Islet precursor cell (in vitro differentiated cells): ENCODE measurements around the gene ADAM10.
A peak's percentile ranks its signal among the peaks of the same experiment; 100 is the strongest.
"Not testable (repeated sequence)": the region's sequence is repeated elsewhere in the genome, so short reads cannot be mapped to it uniquely, and the experiment has no call there.

Experiments
- DNase-seq: peaks from one replicate; pipeline ENCODE4 v3.0.0-alpha.2; 2018

Gene ADAM10, protein sequence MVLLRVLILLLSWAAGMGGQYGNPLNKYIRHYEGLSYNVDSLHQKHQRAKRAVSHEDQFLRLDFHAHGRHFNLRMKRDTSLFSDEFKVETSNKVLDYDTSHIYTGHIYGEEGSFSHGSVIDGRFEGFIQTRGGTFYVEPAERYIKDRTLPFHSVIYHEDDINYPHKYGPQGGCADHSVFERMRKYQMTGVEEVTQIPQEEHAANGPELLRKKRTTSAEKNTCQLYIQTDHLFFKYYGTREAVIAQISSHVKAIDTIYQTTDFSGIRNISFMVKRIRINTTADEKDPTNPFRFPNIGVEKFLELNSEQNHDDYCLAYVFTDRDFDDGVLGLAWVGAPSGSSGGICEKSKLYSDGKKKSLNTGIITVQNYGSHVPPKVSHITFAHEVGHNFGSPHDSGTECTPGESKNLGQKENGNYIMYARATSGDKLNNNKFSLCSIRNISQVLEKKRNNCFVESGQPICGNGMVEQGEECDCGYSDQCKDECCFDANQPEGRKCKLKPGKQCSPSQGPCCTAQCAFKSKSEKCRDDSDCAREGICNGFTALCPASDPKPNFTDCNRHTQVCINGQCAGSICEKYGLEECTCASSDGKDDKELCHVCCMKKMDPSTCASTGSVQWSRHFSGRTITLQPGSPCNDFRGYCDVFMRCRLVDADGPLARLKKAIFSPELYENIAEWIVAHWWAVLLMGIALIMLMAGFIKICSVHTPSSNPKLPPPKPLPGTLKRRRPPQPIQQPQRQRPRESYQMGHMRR

DNA sequence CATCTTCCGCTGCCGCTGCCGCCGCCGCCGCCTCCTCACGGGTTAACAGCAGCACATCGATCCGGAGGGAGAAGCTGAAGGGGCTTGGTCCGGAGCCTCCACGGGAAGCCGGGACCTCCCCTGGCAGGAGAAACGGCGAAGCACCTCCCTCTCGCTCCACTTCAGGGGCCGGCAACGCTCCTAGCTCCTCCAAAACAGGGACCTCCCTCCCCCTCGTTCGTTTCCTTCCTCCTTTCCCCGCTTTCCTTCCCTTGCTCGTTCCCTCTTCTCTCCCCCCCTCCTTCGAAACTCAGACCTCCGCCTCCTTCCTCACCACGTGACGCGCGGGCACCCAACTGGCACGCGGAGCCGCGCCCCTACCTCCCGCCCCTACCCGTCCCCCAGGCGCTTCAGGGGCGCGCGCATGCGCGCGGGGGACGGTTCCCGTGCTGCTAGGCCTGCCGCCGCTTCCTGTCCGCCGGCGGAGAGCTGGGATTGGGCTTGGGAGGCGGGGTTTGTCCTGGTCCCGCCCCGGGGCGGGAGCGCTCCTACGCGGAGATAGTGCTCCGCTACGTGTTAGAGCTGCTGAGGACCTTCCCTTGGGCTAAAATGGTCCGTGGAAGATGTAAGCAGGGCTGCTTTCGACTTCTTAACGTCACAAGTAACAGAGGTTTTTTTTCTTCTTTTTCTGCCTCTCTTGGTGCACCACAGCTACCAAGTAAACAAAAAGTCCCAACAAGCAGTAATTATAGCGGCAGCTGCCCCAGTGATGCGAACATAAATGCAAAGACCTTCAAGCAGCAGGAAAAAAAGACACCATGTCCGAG lies at the start of gene ADAM10:
TSS of gene ADAM10 (minus strand) at position 176 of the 806 bp plus-strand sequence. CDS start at position 3, 173 bp downstream.
- peak; percentile 100 for DNase-seq

DNA sequence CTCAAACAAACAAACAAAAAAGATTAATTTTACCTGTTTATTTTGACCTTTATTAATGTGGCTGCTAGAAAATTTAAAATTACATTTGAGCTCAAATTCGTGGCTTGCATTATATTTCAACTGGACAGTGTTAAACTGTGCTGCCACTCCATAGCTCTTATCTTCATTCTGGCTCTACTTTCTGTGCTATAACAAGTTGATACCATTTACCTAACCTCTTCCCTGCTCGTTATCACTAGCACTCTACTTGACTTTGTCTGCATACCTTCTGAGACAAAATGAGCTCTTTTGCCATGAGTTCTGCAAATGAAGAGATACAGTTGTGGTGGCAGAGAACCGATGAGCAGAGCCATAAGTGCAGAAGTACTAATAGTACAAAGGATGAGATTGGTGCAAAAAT lies 48.0 kb upstream of the ADAM10 start:
- DNase-seq = no peak

DNA sequence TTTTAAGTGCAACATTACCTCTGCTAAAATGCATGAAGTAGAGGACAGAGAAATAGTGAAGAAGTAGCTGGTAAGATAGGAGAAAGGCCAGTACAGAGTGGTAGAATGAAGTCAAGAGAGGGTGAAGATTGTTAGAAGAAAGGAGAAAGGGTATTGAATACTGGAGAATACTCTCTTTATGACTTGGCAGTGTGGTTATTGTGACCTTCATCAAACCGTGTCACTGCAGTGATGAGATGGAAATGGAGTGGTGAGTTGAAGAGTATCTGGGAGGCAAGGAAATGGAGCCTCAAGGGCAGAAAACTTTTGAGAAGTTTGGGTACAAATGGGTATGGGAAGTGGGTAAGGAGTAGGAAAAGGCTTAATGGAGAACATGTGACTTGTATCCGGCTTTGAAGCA lies 46.3 kb upstream of the ADAM10 start:
- DNase-seq = no peak

DNA sequence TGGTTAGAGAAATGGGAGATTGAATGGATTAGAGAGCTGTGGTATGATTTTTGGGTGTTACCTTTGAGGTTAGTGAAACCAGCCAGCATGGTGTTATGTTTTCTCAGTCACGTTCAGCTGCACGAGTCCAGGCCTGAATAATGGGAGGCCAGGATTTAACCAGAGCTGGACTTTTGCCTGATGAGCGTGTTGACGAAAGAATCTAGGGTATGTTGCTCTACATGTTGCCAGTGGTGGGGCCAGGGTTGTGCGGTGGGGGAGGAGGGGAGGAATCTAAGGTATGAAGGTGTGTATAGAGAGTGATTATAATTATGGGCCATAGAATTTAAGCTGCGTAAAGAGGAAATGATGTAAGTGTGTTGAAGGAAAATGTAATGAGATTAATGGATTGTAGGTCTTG lies 44.4 kb upstream of the ADAM10 start:
- DNase-seq = peak; percentile 90

DNA sequence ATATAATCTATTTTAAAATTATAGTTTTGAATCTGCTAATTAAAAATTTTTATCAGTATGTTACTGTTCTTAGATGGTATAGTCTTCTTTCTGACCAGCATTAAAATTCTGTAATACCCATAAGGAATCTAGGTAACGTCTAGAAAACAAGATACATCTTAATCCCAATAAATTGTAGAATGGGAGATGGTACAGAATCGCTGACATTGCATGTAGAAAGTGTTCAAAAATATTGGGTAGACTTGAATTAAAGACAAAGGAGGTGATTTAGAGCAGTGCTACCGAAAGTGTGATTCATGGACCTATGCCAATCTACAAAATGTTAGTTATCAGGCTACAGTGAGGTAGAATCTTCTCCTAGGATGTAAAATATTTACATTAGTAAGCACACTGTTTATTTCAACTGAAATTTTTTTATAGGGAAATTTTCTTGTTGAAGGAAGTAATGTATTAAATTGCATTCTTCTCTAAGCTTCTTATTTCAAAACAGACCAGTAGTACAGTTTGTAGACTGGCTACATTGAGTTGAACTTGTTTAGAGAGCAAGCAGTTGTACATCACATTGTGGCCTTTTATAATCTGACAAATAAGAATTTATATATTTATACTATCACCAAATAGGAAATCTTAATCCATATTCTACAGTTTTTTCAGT lies 38.7 kb upstream of the ADAM10 start:
- DNase-seq = no peak

DNA sequence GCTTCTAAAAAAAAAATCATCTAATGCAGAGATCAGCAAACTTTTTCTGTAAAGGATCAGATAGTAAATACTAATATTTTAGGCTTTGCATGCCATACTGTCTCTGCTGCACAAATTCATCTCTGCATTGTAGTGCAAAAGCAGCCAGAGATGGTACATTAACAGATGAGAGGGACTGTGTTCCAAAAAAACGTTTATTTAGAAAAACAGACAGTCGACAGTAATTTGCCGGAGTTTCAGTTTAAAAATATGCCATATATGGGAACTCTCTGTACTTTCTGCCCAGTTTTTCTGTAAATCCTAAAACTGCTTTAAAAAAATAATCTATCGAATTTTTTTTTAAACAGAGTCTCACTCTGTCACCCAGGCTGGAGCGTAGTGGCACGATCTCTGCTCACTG lies 35.8 kb upstream of the ADAM10 start:
- no peak for DNase-seq

DNA sequence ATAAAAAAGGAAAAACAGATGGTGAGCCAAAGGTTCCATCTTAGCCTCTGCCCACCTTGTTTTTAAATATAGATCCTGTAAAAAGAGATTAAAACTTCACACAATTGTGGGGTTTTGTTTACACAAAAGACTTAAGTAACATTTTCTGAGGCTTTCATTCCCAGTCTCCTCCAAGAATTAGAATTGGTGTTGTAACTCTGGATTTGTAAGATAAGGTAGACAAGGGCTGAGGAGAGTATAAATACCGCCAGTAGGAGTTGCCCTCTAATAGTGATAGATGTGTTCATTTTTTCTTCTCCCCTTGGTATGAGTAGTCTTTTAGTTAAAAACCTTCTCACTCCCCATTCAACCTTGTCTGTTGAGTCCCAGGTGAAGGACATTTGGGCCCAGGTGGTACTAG lies 30.0 kb upstream of the ADAM10 start:
- no peak for DNase-seq

DNA sequence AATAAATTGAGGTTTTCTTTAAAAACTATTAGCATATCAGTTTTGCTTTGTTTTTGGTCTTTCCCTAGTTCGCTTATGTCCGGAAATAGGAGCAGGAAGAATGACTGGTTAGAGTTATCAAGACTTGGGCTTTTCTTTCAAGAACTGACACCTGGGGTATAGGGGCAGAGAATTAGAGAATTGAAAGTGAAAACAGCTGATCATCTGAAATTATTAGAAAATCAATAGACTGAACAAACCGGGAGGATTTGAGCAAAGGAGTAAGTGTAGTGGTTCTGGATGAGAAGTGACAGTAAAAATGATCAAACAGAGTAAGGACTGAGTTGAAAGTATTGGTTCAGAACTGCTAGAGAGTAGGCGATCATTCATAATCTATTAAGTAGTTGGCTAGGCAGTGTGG lies 27.6 kb upstream of the ADAM10 start:
- no peak for DNase-seq

DNA sequence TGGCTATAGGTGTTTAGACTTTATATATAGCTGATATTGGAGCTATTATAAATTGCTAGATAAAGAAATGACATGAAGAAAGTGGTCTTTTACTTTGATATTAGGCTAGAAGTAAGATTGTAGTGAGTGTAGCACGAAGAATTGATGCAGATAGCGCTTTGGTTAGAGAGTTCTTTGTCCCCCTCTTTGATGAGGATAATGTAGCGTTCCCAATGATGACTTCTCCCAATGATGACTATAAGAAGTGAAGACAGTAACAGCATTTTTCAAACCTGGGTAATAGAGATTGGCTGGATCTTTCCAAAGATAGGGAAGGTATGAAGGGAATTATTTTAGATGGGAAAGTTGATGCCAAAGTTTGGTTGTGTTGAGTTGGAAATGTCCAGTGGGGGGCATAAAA lies 25.9 kb upstream of the ADAM10 start:
- DNase-seq = no peak

DNA sequence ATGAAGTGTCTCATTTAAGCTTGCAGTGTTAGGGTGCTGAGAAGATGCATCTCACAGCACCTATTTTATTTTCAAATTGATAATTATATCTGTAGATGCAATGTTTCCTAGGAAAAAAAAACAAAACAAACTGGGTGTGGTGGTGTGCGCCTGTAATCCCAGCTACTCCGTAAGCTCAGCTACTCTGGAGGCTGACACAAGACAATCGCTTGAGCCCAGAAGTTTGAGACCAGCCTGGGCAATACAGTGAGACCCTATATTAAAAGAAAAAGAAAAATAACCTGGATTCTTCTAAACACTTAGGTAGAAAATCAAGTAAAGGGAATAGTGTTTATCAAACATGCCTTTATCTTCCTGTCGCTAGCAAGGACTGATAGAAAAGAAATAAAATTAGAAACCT lies 23.5 kb upstream of the ADAM10 start:
- no peak for DNase-seq

DNA sequence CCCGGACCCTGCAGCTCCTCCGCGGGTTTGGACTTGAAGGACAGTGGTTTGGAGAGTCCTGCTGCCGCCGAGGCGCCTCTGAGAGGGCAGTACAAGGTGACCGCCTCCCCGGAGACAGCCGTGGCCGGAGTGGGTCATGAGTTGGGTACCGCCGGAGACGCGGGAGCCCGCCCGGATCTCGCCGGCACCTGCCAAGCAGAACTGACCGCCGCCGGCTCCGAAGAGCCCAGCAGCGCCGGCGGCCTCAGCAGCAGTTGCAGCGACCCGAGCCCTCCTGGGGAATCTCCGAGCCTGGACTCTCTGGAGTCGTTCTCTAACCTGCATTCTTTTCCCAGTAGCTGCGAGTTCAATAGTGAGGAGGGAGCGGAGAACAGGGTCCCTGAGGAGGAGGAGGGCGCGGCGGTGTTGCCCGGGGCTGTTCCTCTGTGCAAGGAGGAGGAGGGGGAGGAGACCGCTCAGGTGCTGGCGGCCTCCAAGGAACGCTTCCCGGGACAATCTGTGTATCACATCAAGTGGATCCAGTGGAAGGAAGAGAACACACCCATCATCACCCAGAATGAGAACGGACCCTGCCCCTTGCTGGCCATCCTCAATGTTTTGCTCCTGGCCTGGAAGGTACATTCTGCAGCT lies 22.2 kb upstream of the ADAM10 start:
- DNase-seq = peak; percentile 77

DNA sequence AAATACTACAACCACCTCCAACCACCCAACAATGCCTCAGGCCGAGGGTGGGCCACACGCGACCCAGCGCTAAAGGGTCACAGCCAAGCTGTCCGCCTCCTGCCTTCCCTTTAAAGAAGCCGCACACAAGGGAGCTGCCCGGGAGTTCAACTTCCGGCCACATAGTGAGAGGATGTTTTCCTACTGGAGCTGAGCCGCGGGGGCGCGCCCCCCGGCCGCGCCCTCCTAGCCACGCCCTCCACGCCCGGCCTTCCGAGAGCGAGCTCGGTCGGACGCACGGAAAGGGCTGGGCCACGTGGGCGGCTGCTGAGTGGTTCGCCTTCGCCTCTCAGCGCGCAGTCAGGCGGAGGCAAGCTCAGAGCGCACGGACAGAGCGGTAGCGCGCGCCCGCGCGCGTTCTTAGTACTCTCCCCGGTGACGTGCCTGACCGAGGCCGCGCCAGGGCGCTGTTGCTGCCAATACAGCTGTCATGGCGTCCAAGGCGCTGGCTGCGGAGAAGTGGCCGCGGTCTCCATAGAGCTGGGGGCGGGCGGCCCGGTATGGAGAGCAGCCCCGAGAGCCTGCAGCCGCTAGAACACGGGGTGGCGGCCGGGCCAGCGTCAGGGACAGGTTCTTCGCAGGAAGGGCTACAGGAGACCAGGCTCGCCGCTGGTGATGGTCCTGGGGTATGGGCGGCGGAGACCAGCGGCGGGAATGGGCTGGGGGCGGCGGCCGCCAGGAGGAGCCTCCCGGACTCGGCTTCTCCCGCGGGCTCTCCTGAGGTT lies 21.5 kb upstream of the ADAM10 start, which contains the start of gene MINDY2:
TSS of gene MINDY2 (plus strand) at position 446 of the 764 bp plus-strand sequence. CDS start at position 540, 94 bp downstream.
- DNase-seq = peak; percentile 99

DNA sequence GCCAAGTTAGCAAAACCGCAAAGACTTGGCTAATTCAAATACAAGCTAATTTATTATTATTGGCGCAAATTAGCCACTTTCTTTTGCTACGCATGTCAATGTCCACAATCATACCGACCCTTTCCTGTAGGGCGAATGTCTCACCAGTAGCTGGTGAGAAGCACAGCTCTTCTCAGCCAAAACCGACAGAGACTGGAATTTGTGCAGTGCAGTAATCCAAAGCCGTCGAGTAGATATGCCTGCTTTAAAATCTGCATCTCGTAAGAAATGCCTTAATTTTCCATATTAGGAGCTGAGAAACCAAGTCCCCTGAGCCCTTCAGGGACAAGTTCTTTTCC lies 21.0 kb upstream of the ADAM10 start:
- DNase-seq = no peak

DNA sequence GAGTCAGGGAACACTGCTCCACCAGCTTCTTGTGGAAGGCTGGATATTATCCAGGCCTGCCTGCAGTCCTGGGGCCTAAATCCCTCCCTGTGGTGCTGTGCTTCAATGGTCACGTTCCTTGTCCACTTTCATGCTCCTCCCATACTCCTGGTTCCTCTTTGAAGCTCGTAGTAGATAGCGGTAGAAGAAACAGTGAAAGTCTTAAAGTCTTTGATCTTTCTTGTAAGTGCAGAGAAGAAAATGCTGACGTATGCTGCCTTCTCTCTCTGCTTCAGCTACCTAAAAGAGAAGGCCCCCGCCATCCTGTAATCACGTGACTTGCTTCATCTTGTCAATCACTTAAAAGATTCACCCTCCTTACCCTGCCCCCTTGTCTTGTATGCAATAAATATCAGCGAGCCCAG lies 19.1 kb upstream of the ADAM10 start:
- not testable (repeated sequence) for DNase-seq

DNA sequence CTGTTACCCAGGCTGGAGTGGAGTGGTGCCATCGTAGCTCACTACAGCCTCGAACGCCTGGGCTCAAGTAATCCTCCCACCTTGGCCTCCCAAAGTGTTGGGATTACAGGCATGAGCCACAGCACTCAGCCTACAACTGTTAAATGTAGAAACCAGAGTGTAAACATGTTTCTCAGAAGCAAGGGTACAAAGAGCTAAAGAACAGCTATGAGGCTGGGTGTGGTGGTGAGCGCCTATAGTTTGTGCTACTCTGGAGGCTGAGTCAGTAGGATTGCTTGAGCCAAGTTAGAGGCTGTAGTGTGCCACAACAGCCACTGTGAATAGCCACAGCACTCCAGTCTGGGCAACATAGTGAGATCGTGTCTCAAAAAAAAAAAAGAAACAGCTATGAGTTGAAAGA lies 16.8 kb upstream of the ADAM10 start:
- no peak for DNase-seq

DNA sequence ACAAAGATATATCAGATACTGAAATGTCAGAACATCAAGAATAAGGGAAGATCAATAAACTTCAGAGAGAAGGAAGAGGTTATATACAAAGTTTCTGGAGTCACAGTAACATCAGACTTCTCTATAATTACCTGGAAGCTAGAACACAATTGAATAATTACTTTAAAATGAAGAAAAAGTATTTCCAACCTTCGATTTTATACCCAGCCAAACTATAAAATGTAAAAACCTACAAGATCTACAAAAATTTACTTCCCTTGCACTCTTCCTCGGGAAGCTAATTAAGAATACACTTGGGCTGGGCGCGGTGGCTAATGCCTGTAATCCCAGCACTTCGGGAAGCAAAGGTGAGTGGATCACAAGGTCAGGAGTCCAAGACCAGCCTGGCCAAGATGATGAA lies 15.0 kb upstream of the ADAM10 start:
- no peak for DNase-seq

DNA sequence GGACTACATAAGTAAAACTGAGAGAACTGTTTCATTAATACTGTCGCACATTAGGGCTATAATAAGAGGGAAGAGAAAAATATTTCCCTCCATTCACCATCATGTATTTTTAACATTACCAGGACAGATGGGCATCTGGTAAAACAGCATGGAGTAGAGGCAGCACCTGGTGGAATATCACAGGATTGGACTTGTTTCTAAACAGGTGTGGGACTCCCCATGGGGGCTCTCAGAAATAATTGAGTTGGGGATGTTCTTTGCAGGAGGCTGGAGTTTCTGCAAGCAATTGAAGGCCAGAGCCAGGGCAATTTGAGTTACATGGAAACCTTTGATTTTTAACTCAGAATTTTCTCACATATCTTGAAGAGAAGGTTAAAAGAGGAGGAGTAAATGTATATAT lies 13.2 kb upstream of the ADAM10 start:
- no peak for DNase-seq

DNA sequence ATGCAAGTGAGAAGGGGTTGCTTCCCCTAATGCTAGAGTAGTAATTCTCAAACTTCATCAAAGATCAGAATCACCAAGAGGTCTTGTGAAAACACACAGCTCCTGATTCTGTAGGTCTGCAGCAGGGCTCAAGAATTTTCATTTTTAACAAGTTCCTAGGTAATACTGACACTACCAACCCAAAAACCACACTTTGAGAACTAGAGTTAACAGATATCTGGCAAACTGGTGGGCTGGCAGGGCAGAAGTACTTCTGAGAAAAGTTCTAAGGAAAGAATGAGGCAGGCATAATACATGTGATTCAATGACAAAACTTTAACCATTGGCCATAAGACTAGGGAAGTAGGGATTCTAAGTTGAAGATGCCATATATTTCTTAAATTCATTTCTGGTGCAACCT lies 12.8 kb upstream of the ADAM10 start:
- DNase-seq = no peak

DNA sequence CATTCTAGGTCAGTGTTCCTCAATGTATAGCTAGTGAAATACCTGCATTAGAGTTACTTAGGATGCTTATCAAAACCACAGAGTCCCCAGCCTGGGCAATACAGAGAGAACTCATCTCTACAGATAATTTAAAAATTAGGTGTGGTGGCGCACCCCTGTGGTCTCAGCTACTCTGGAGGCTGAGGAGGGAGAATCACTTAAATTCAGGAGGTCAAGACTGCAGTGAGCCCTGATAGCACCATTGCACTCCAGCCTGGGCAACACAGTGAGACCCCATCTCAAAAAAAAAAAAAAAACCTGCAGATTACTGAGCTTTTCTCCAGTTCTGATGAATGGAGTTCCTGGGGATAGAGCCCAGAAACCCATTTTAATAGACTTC lies 11.5 kb upstream of the ADAM10 start:
- DNase-seq = no peak

DNA sequence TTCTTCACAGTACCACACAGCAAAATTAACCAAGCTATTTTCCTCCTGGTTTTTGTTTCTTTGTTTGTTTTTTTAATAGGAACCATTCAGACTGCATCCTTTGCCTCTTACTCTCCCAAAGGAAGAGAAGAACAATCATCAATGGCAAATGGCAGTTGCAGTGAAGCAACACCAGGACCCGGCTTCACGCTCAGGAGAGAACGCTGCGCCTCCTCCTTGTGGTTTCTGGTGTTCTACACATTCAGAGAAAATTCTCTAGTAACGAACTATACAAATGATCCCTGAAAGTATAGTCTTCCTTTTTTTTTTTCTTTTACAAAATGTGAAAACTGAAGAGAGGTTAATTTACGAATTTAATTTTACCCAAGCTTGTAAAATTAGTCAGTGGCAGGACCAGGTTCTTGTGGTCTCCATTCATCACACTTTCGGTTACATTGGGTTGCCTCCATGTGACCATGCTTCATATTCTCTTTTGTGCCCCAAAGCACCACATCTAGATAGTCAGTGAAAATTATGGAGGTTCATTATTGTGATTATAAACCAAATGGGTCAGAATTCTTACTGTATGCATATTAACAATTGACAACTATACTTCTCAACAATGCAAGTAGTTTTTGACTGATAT lies 11.0 kb upstream of the ADAM10 start:
- no peak for DNase-seq

DNA sequence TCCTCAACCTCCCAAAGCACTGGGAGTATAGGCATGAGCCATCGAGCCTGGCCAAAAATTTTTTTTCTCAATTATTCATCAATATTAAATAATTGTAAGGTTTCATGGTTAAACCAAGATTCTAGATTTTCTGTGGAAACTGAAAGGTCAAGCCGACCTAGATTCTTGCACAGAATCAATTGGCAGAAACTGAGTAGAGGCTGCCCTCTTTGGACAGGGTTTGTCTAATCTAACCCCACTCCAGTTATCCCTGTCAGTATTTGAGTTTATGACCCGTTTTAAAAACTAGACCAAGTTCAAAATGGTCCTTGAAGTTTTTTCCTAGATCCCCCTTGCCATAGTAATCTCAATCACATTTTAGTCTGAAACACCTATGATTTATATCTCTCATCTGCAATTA lies 8.6 kb upstream of the ADAM10 start:
- no peak for DNase-seq
